Endothelial cell of umbilical vein (primary cell): ENCODE measurements around the gene SAV1. TPM values are rescaled to one million over a fixed set of nuclear protein-coding genes. Genes with fewer than 3 reads are reported as not detected.

Experiments used
- BruUV-seq: library from RNA; stranded (reverse); fragments of 400-500 nt; replicated peaks from 2 replicates; lab custom pipeline; 2021; lab: Mats Ljungman, UMichigan
- CTCF ChIA-PET: fragments of 300-600, 350-600 bp; sonication (Branson Sonifier 250); formaldehyde crosslinking; loops from one replicate; lab custom pipeline; 2021; ENCODE audit warnings: antibody characterized with exemption, inconsistent platforms; lab: Charles Lee
- POLR2A ChIA-PET: fragments of 300-600, 350-600 bp; sonication (Branson Sonifier 250); formaldehyde crosslinking; loops from one replicate; lab custom pipeline; 2021; ENCODE audit warnings: antibody characterized with exemption, inconsistent platforms; lab: Charles Lee
- DNase-seq: peaks from one replicate; pipeline ENCODE4 v3.0.0-alpha.2; 2011; ENCODE audit warnings: low read depth, low spot score
- FAIRE-seq: peaks from 2 replicates; lab custom pipeline; 2011; peaks lifted over from hg19 to GRCh38; lab: Jason Lieb, UNC
- H2AFZ ChIP-seq: 2 replicates; pipeline ENCODE4 v1.6.0; 2012; ENCODE audit warnings: low read depth, low read length, control low read depth, inconsistent platforms
- H3K27ac ChIP-seq: 2 replicates; pipeline ENCODE4 v1.5.1; 2011; ENCODE audit warnings: low read depth, mild to moderate bottlenecking, control low read depth, low read length, moderate library complexity; ENCODE audit not compliant: insufficient read depth
- H3K27me3 ChIP-seq, 2 experiments: 2 replicates each; pipeline versions ENCODE4 v1.6.0 to v1.6.1; 2011; ENCODE audit warnings: low read length in 2 of 2, mixed read lengths in 1 of 2; ENCODE audit not compliant: control insufficient read depth in 2 of 2, insufficient read depth in 2 of 2
- H3K36me3 ChIP-seq, 2 experiments: 2 replicates in 1 of 2; 3 replicates in 1 of 2; pipeline ENCODE4 v1.5.1; 2011; ENCODE audit warnings: low read length in 2 of 2, mild to moderate bottlenecking in 1 of 2, moderate library complexity in 1 of 2; ENCODE audit not compliant: control insufficient read depth in 2 of 2, insufficient read depth in 2 of 2; ENCODE audit errors: extremely low read depth in 1 of 2
- H3K4me1 ChIP-seq: 3 replicates; pipeline ENCODE4 v1.5.1; 2011; ENCODE audit warnings: mild to moderate bottlenecking, low read length; ENCODE audit not compliant: control insufficient read depth, insufficient read depth; ENCODE audit errors: extremely low read depth
- H3K4me2 ChIP-seq: 2 replicates; pipeline ENCODE4 v1.6.1; 2011; ENCODE audit warnings: low read length, control low read depth, mixed read lengths; ENCODE audit not compliant: insufficient read depth
- H3K4me3 ChIP-seq, 3 experiments: fragments of 200-600 bp in 1 of 3; sonication (generic), shearing (Covaris generic) in 1 of 3; replicated peaks in 1 of 3; 2 replicates each; pipeline ENCODE4 v1.5.1; 2011 to 2016; ENCODE audit warnings: control low read depth in 3 of 3, low read length in 3 of 3, mild to moderate bottlenecking in 2 of 3, inconsistent platforms in 1 of 3, low read depth in 1 of 3, moderate library complexity in 1 of 3; ENCODE audit not compliant: insufficient read depth in 1 of 3
- H3K79me2 ChIP-seq: 2 replicates; pipeline ENCODE4 v1.6.0; 2012; ENCODE audit warnings: low read length, inconsistent platforms; ENCODE audit not compliant: control insufficient read depth, insufficient read depth
- H3K9ac ChIP-seq: replicated peaks from 2 replicates; pipeline ENCODE3; 2011; ENCODE audit warnings: low read length, control low read depth; ENCODE audit not compliant: insufficient read depth; ENCODE audit errors: extremely low read depth
- H3K9me1 ChIP-seq: replicated peaks from 3 replicates; pipeline ENCODE4 v1.6.0; 2011; ENCODE audit warnings: mild to moderate bottlenecking, low read length; ENCODE audit not compliant: control insufficient read depth, insufficient read depth; ENCODE audit errors: extremely low read depth
- H3K9me3 ChIP-seq: replicated peaks from 2 replicates; pipeline ENCODE4 v1.5.1; 2012; ENCODE audit warnings: low read length, inconsistent platforms; ENCODE audit not compliant: control insufficient read depth, insufficient read depth
- H4K20me1 ChIP-seq: replicated peaks from 2 replicates; pipeline ENCODE3; 2011; ENCODE audit warnings: mild to moderate bottlenecking, low read length; ENCODE audit not compliant: control insufficient read depth, insufficient read depth; ENCODE audit errors: extremely low read depth
- EZH2 ChIP-seq: IDR thresholded peaks from 2 replicates; pipeline ENCODE4 v1.6.1; 2012; ENCODE audit warnings: borderline replicate concordance, low read depth, mild to moderate bottlenecking, moderate library complexity, low read length, inconsistent platforms; ENCODE audit not compliant: severe bottlenecking
- FOS ChIP-seq: IDR thresholded peaks from 2 replicates; pipeline ENCODE4 v1.6.1; 2011; ENCODE audit warnings: mild to moderate bottlenecking, low read length, moderate library complexity, borderline replicate concordance; ENCODE audit not compliant: insufficient read depth
- GATA2 ChIP-seq: IDR thresholded peaks from 2 replicates; pipeline ENCODE4 v1.7.0; 2011; ENCODE audit warnings: low read depth, mild to moderate bottlenecking, moderate library complexity, mixed read lengths, low read length; ENCODE audit not compliant: insufficient read length, insufficient read depth
- JUN ChIP-seq: IDR thresholded peaks from 2 replicates; pipeline ENCODE4 v1.6.1; 2011; ENCODE audit warnings: borderline replicate concordance, low read depth; ENCODE audit not compliant: insufficient read length, insufficient read depth
- MAX ChIP-seq: IDR thresholded peaks from 2 replicates; pipeline ENCODE4 v1.6.1; 2011; ENCODE audit not compliant: insufficient read depth, insufficient read length
- MYC ChIP-seq: IDR thresholded peaks from one replicate; pipeline ENCODE4 v1.6.1; 2011; ENCODE audit warnings: mild to moderate bottlenecking, low read depth, low read length
- POLR2A ChIP-seq: IDR thresholded peaks from 2 replicates; pipeline ENCODE4 v1.6.1; 2012; ENCODE audit warnings: low read depth, mild to moderate bottlenecking, control low read depth, low read length
- POLR2AphosphoS5 ChIP-seq: IDR thresholded peaks from 2 replicates; pipeline ENCODE4 v1.6.1; 2012; ENCODE audit warnings: low read depth, mild to moderate bottlenecking, control low read depth, low read length, moderate library complexity; ENCODE audit not compliant: insufficient read depth
- dilution Hi-C: fragments of 300-500 bp; cut with MboI; formaldehyde crosslinking; loops from one replicate; pipeline ENCODE4 v1.15.0; 2019; ENCODE audit warnings: low sequenced_read_pairs; ENCODE audit not compliant: extremely low pct_ligation_motif_present
- intact Hi-C: fragments of 100-400 bp; cut with micrococcal nuclease; formaldehyde crosslinking; loops from one replicate; pipeline ENCODE4 v1.10.0; 2022
- polyA plus RNA-seq, 4 experiments: library from polyadenylated mRNA; depleted of rRNA in 3 of 4; stranded (reverse) in 3 of 4; unstranded in 1 of 4; fragments of >200 nt; gene quantifications; 2 replicates each; pipeline versions ENCODE4 v1.2.1 to v1.2.3, GENCODE V29; 2011 to 2012; ENCODE audit warnings: missing spikeins in 1 of 4
- total RNA-seq: library from RNA; stranded (reverse); gene quantifications from 2 replicates; pipeline ENCODE4 v1.2.3, GENCODE V29; 2021
- TF ChIP-seq, protein P1 (sequence below), 2 donors: IDR thresholded peaks; 1 replicate in 1 of 2; 2 replicates in 1 of 2; pipeline ENCODE4 v1.5.1; 2011; ENCODE audit warnings: low read length in 2 of 2, mild to moderate bottlenecking in 2 of 2, moderate library complexity in 2 of 2, control low read depth in 1 of 2, inconsistent platforms in 1 of 2, low read depth in 1 of 2; ENCODE audit not compliant: insufficient read depth in 1 of 2; ENCODE audit errors: extremely low read depth in 1 of 2

The SAV1 gene
- total and polyA plus RNA-seq, 2 donors (not counting 3 experiments of a cell fraction or from before 2014, with no cell fraction given): 7.1 to 31.0 TPM

DNA sequence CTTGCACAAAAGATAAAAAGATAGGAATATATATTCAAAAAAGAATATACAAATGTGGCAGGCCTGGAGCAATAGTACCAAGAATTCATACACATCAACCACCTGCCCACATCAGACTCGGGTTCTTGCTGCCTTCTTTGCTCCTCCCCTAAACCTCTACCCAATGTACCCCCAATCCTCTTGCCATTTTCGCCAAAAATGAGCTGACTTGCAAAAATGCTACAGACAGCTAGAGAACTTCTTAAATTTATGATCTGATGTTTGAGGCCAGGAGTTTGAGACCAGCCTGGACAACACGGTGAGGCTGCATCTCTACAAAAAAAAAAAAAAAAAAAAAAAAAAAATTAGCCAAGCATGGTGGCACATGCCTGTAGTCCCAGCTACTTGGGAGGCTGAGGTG is 42.9 kb upstream of the SAV1 start:
- Histone ChIP-seq H3K4me2 (no peak overlapping the region), H3K36me3 (no peaks in the 10 kb centered on the region), H3K4me1 (no peaks in the 10 kb centered on the region), H3K9me3 (no peaks in the 10 kb centered on the region), H3K27ac (no peak overlapping the region), H3K79me2 (no peaks in the 10 kb centered on the region), H4K20me1 (no peaks in the 10 kb centered on the region), H3K9me1 (no peaks in the 10 kb centered on the region), H3K4me3 (no peak overlapping the region), H2AFZ (no peak overlapping the region), H3K9ac (no peak overlapping the region), H3K27me3 (no peaks in the 10 kb centered on the region)
- no TSS peak for BruUV-seq
- no peak for FAIRE-seq
- intact Hi-C loops (no loop called here), dilution Hi-C loops (loop anchor here (25.0 kb wide), 1 partner anchor 149 kb away; the partner anchor contains the start of gene ATL1)
- CTCF ChIA-PET: interaction anchor here (1.2 to 2.4 kb wide), 2 partner anchors 91 to 93 kb away, joined by 3 to 11 read pairs; no protein-coding TSS in a partner anchor
- TF ChIP-seq POLR2A (no peak), FOS (no peak), POLR2AphosphoS5 (no peak), MYC (no peak), JUN (no peak), MAX (no peak), GATA2 (no peak), EZH2 (no peak)
- TF ChIP-seq, protein P1, sequence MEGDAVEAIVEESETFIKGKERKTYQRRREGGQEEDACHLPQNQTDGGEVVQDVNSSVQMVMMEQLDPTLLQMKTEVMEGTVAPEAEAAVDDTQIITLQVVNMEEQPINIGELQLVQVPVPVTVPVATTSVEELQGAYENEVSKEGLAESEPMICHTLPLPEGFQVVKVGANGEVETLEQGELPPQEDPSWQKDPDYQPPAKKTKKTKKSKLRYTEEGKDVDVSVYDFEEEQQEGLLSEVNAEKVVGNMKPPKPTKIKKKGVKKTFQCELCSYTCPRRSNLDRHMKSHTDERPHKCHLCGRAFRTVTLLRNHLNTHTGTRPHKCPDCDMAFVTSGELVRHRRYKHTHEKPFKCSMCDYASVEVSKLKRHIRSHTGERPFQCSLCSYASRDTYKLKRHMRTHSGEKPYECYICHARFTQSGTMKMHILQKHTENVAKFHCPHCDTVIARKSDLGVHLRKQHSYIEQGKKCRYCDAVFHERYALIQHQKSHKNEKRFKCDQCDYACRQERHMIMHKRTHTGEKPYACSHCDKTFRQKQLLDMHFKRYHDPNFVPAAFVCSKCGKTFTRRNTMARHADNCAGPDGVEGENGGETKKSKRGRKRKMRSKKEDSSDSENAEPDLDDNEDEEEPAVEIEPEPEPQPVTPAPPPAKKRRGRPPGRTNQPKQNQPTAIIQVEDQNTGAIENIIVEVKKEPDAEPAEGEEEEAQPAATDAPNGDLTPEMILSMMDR (IDR thresholded peaks at IDR 0.05; ENCODE audit: extremely low read depth in 1 of 2, insufficient read depth in 1 of 2, low read depth in 1 of 2, low read length in 2 of 2): no peak
- POLR2A ChIA-PET: no interaction called here
- DNase-seq: no peak
